Measurements from ENCODE around the gene DHRS13.

DNA sequence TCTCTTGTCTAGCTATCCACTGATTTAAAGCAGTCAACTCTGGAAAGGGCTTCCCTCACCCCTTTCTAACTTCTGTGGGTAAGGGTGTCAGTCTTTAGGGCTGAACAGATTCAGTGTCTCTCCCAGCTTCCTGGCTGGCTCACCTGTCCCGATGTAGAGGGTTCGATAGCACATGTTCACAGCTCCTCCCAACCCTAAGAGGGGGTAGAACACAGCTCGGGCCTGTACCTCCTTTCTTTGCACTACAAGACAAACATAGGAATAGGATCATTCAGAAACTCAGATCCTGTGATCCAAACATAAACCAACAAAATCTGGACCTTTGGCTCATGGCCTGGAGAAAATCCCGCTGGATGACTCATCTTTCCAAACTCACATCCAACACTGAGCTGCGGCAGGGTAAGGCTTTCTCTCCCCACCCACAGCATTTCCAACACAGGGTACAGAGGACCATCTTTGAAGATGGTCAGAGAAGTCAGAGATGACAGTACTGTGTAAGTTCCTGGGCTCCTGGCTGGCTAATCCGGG, 5.8 kb upstream of the DHRS13 start:
- TF ChIP-seq, protein P1, sequence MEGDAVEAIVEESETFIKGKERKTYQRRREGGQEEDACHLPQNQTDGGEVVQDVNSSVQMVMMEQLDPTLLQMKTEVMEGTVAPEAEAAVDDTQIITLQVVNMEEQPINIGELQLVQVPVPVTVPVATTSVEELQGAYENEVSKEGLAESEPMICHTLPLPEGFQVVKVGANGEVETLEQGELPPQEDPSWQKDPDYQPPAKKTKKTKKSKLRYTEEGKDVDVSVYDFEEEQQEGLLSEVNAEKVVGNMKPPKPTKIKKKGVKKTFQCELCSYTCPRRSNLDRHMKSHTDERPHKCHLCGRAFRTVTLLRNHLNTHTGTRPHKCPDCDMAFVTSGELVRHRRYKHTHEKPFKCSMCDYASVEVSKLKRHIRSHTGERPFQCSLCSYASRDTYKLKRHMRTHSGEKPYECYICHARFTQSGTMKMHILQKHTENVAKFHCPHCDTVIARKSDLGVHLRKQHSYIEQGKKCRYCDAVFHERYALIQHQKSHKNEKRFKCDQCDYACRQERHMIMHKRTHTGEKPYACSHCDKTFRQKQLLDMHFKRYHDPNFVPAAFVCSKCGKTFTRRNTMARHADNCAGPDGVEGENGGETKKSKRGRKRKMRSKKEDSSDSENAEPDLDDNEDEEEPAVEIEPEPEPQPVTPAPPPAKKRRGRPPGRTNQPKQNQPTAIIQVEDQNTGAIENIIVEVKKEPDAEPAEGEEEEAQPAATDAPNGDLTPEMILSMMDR (IDR thresholded peaks at IDR 0.05), result no peak
- TF ChIP-seq EP300 (IDR thresholded peaks at IDR 0.05) (no peak), POLR2A (IDR thresholded peaks at IDR 0.05) (no peak)

Measured in ovary (tissue), 3 donors.